HG02759 (cell line): ENCODE results near the gene ADAMTS8.
"Not testable (repeated sequence)": the region's sequence is repeated elsewhere in the genome, so short reads cannot be mapped to it uniquely, and the experiment has no call there.

Experiments used
- ATAC-seq: cut with Tn5 transposase; IDR thresholded peaks from one replicate; pipeline ENCODE4 v1.9.1; 2021; ENCODE audit warnings: mild to moderate bottlenecking, moderate library complexity; ENCODE audit not compliant: unreplicated experiment

ADAMTS8 gene

GRCh38 chr11:130439876-130440275, 11.5 kb upstream of the ADAMTS8 start:
- no peak for ATAC-seq

- ATAC-seq: no peak
Measured at GRCh38 chr11:130439160-130439519, 10.7 kb upstream of the ADAMTS8 start.

- not testable (repeated sequence) for ATAC-seq
Measured at GRCh38 chr11:130438401-130439159, 10.2 kb upstream of the ADAMTS8 start.

GRCh38 chr11:130437848-130438247, 9.4 kb upstream of the ADAMTS8 start:
- no peak for ATAC-seq

GRCh38 chr11:130436171-130436570, 7.8 kb upstream of the ADAMTS8 start:
- no peak for ATAC-seq

- ATAC-seq: no peak
Measured at GRCh38 chr11:130435671-130436070, 7.3 kb upstream of the ADAMTS8 start.

GRCh38 chr11:130434521-130435223, 6.3 kb upstream of the ADAMTS8 start:
- peak; percentile 88 for ATAC-seq

- no peak for ATAC-seq
Measured at GRCh38 chr11:130433357-130433756, 4.9 kb upstream of the ADAMTS8 start.

GRCh38 chr11:130431801-130432200, 3.4 kb upstream of the ADAMTS8 start:
- ATAC-seq: no peak

GRCh38 chr11:130431331-130431773, 2.9 kb upstream of the ADAMTS8 start:
- ATAC-seq: peak; percentile 62

- ATAC-seq: no peak
Measured at GRCh38 chr11:130429983-130430382, 1.6 kb upstream of the ADAMTS8 start.

- no peak for ATAC-seq
Measured at GRCh38 chr11:130429120-130429681, 792 bp upstream of the ADAMTS8 start.

- no peak for ATAC-seq
Measured at GRCh38 chr11:130427581-130428315, 661 bp downstream of the ADAMTS8 start.

- ATAC-seq: no peak
Measured at GRCh38 chr11:130426837-130427341, 1.5 kb downstream of the ADAMTS8 start.

GRCh38 chr11:130426223-130426836, 2.1 kb downstream of the ADAMTS8 start:
- ATAC-seq: no peak

- ATAC-seq: no peak
Measured at GRCh38 chr11:130425156-130425555, 3.3 kb downstream of the ADAMTS8 start.

- ATAC-seq: no peak
Measured at GRCh38 chr11:130424613-130425140, 3.7 kb downstream of the ADAMTS8 start.

GRCh38 chr11:130423541-130424142, 4.8 kb downstream of the ADAMTS8 start:
- ATAC-seq: no peak

GRCh38 chr11:130422251-130422995, 6.0 kb downstream of the ADAMTS8 start:
- no peak for ATAC-seq
